Stimulated activated CD4-positive, alpha-beta T cell treated with anti-CD3 and anti-CD28 coated beads, Interleukin-4, amount 100 ng/mL, for 24 hours (primary cell): ENCODE data around the gene CNTF.

Experiments used
- DNase-seq: peaks from one replicate; pipeline ENCODE4 v3.0.0-alpha.2; 2020

CNTF gene

DNA sequence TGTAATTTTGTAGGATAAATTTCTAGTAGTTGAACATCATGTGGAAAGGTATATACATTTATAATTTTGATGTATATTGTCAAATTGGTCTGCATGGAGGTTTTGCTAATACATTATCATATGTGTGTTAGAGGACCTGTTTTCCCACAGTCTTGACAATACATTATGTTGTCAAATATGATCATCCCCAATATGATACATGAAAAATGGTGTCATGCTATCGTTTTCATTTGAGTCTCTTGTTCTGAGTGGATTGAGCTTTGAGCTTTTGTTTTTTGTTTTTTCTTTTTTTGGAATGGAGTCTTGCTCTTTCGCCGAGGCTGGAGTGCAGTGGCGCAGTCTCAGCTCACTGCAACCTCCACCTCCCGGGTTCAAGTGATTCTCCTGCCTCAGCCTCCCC is 14.1 kb upstream of the CNTF start:
- no peak for DNase-seq

GRCh38 chr11:58609723-58610122 is 12.7 kb upstream of the CNTF start:
- no peak for DNase-seq

- peak; percentile 16 for DNase-seq
Observed at GRCh38 chr11:58613228-58613627, 9.2 kb upstream of the CNTF start.

DNA sequence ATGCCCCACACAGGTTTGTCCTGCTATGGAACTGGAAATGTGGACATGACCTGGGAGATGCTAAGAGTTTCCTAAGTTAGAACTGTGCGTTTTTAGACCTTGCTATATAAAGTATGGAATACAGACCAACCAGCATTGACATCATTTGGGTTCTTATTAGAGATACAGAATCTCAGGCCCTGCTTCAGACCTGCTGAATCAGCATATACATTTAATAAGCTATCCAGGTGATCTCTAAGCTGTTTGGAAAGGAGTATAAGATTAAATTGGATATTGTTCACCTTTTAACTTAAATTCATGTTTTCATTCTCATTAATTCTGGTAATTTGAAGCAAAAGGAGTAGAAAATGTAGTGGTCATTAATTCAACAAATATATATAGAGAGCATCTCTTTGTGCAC is 6.9 kb upstream of the CNTF start:
- no peak for DNase-seq

- DNase-seq, result no peak
Observed at GRCh38 chr11:58616594-58616993, 5.9 kb upstream of the CNTF start.

DNA sequence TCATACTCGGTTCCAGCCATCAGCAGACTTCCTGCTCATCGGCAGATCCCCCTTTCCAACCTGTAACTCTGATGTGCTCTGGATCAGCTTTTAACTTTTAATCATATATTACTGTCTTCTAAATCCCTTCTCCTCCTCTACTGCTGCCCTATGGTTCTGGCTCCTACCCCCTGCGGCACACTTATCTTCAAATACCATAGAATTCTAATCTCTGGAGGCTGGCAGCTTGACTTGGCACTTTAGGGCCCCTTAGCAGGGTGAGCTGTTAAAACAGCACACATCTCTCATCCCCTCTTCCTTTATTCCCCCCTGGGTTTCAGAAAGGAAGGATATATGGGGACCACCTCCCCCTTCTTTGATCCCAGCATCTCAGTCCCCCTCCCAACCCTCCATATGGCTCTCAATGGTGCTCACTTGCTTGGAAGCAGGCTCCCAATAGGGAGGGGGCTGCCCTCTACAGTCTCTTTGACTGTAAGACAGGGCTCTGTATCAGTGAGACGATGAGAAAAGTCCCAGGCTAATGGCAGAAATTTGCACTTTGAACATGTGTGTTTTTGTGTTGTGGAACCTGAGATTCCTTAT is 4.4 kb upstream of the CNTF start:
- no peak for DNase-seq

GRCh38 chr11:58621586-58622262 is 741 bp upstream of the CNTF start:
- no peak for DNase-seq

- no peak for DNase-seq
Observed at GRCh38 chr11:58625086-58625485, 2.6 kb downstream of the CNTF start.

GRCh38 chr11:58625826-58626460 is 3.5 kb downstream of the CNTF start:
- no peak for DNase-seq

DNA sequence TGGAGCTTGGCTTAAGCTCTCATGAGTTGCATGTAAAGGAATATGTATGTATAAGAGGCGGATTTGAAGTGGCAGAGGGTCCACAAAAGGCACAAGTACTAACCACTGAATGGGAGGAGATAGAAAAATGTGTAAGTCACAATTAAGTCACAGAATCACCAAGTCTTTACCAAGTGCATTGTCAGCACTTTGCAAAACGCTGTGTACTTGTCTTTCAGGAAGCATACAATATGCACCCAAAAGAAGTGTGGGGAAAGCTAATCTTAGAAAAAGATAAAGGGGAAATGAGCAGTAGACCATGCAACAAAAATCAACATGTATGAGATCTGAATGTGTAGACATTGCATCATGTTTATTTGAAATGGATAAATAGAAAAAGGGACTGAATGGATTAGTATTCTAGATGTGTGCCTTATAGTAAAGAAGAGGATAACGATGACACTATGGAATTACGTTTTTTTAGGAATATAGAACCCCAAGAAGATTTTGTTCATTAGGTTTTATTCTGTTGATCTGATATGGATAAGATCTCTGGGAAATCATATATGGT is 4.5 kb downstream of the CNTF start:
- no peak for DNase-seq

- DNase-seq, result no peak
Observed at GRCh38 chr11:58628446-58628845, 6.0 kb downstream of the CNTF start.

DNA sequence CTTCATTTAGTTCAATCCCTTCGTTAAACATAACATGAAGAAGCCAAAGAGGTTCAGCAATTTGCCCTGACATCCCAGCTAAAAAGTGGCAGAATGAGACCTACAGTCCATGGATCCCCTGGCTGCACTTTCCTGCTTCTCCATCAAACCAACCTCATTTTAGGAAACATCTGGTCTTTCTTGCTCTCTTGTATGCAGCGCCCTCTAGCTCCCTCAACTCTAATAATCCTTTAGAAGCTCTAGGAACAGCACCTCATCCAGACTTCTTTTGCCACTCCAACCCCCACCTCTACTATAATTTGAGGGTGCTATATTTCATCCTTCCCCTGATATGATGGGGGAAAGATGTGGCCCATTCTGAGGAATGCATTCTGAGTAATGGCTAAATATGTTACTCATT is 7.4 kb downstream of the CNTF start:
- peak; percentile 21 for DNase-seq

- no peak for DNase-seq
Observed at GRCh38 chr11:58631378-58631777, 8.9 kb downstream of the CNTF start.

- DNase-seq, result no peak
Observed at GRCh38 chr11:58632510-58632909, 10.0 kb downstream of the CNTF start.

- no peak for DNase-seq
Observed at GRCh38 chr11:58636587-58636986, 14.1 kb downstream of the CNTF start.

DNA sequence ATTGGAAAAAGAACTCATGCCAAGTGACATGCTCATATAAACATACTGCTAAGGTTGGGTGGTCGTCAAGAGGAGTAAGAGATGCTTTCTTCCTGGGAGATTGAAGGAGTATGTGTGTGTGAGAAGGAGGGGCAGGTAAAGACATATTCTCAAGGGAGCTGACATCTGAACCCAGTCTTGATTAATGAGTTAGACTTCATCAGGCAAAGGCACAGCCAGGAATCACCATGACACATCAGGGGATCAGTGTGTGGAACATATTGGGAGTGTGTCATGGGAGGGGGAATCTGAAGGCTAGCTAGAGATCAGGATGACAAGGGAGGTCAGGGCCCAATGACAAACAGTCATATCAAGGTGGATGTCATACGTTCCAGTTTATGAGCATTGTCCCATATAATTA is 14.9 kb downstream of the CNTF start:
- no peak for DNase-seq

DNA sequence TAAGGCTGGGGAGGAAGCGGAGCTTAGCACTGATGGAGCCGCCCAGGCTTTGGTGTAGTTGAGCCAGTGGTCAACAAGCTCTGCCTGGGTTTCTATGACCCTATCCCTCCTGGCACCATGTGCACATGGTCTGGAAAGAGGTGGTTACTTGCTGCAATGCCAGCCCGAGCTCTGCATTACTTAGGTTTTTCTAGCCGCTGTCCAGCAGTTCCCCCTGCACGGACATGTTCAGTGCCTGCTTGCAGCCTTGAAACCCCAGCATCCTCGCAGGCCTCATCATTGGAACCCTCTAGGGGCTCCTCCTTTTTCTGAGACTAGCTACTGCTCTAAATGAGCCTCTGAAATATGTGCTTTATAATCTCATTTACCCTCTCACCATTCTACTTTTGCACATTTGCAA is 16.6 kb downstream of the CNTF start:
- DNase-seq, result no peak

DNA sequence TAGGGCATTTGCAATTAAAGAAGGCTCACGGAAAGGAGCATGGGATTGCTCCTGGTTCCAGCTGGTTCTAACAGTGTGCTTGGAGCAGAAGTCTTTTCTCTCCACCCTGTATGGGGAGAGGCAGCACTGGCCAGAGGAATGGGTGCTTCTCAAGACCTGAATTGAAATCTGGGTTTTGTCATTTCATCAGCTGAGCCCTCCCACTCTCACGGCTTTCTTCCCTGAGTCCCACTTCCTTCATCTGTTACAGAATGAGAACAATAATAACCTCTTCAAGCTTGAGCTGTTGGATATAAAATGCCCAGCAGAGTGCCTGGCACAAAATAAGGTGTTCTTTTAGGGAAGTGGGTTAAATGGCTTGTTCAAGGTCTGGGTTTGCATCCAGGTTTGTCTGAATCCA is 17.2 kb downstream of the CNTF start:
- DNase-seq, result no peak

- no peak for DNase-seq
Observed at GRCh38 chr11:58640386-58641023, 18.0 kb downstream of the CNTF start.

DNA sequence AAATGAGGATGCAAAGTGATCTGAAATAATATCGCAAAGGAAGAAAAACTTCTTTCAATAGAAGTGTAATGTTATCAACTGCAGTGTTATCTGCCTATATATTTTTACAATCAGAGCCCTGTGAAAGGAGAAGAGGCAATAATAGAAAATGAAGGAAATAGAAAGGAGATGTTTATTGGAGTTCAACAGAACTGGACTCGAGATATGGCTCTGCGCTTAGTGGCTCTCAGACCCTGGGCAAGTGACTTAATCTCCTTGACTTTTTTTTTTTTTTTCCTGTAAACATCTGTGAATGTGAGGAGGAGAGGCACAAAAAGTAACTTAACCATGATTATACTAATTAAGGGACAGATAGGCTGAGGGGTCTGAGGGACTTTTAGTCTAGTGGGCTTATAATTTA is 18.9 kb downstream of the CNTF start:
- DNase-seq, result no peak

DNA sequence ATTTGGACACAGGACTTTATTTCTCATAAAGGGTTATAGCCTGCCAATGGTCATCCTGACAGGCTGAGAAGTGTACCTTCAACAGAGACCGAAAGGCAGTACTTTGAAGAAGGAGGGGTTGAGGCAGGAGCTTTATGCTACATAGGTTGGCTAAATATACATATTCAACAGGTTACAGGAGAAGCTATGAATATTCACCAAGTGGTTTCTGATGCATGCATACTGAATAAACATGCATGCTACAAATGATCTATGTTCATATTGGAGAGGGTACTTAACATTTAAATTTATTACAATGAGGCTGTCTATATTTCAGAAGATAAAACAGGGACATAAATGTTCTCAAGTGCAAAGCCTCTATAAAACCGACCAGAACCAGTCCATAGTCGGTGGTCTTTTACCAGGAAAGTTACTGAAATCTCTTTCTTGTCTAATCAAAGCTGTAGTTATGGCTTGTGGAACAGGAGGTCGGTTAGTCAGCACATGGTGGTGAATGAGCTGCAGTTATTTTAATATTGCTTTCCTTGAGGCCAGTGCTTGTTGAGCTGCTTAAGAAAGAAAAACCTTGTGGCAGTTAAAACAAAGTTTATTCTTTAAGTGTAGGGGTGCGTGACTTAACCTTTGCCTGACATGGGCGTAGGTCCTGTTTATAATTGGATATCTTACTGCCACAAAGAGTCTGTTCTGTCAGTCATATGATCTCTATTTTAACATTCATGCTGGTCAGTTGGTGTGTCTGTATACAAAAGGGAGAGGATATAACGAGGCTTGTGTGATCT is 19.5 kb downstream of the CNTF start:
- no peak for DNase-seq

DNA sequence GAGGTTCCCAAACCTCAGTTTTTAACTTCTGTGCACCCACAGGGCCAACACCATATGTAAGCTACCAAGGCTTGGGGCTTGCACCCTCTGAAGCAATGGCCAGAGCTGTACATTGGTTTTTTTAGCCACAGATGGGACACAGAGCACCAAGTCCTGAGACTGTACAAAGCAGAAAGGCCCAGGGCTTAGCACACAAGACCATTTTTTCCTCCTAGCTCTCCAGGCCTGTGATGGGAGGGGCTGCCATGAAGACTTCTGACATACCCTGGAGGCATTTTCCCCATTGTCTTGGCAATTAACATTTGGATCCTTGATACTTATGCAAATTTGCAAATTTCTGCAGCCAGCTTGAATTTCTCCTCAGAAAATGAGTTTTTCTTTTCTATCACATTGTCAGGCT is 23.4 kb downstream of the CNTF start:
- no peak for DNase-seq

DNA sequence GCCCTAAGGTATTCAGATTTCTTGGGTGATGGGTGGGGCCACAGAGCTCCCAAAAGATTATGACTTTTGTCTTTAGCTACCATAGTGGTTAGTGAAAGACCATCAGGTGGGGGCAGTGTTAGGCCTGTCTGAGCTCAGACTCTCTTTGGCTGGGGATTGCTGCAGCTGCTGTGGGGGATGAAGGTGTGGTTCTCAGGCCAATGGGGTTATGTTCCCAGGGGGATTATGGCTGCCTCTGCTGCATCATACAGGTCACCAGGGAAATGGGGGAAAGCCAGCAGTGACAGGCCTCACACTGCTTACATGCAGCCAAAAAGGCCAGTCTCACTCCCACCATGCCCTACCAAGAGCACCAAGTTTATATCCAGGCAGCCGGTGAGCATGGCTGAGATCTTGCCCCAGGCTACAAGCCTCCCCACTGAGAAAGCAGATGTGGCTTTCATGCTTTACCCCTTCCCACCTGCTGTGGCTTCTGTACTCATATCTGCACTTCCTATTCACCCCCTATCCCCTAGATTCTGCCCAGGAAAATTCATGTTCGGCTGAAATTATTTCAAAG is 24.8 kb downstream of the CNTF start:
- DNase-seq, result no peak
